Choroid plexus epithelial cell (primary cell): ENCODE data around the gene LPIN1.

Source experiments
- DNase-seq: peaks from one replicate; pipeline ENCODE4 v3.0.0-alpha.2; 2010; ENCODE audit warnings: low read depth
- H3K4me3 ChIP-seq: 2 replicates; pipeline ENCODE4 v1.5.1; 2011; ENCODE audit warnings: low read depth, mild to moderate bottlenecking, control low read depth, low read length, moderate library complexity
- TF ChIP-seq, protein P1 (sequence below): conservative IDR thresholded peaks from 2 replicates; pipeline ENCODE4 v1.5.1; 2011; ENCODE audit warnings: low read depth, mild to moderate bottlenecking, control low read depth, inconsistent platforms, low read length, moderate library complexity

The LPIN1 gene

GRCh38 chr2:11865378-11865777 lies 118.9 kb downstream of the LPIN1 start:
- no peak for DNase-seq
- TF ChIP-seq, protein P1, sequence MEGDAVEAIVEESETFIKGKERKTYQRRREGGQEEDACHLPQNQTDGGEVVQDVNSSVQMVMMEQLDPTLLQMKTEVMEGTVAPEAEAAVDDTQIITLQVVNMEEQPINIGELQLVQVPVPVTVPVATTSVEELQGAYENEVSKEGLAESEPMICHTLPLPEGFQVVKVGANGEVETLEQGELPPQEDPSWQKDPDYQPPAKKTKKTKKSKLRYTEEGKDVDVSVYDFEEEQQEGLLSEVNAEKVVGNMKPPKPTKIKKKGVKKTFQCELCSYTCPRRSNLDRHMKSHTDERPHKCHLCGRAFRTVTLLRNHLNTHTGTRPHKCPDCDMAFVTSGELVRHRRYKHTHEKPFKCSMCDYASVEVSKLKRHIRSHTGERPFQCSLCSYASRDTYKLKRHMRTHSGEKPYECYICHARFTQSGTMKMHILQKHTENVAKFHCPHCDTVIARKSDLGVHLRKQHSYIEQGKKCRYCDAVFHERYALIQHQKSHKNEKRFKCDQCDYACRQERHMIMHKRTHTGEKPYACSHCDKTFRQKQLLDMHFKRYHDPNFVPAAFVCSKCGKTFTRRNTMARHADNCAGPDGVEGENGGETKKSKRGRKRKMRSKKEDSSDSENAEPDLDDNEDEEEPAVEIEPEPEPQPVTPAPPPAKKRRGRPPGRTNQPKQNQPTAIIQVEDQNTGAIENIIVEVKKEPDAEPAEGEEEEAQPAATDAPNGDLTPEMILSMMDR: no peak
- no peak overlapping the region for H3K4me3 ChIP-seq

GRCh38 chr2:11865805-11866204 lies 119.4 kb downstream of the LPIN1 start:
- no peak overlapping the region for H3K4me3 ChIP-seq
- no peak for DNase-seq
- TF ChIP-seq, protein P1: no peak

GRCh38 chr2:11866358-11867335 lies 120.2 kb downstream of the LPIN1 start:
- no peak overlapping the region for H3K4me3 ChIP-seq
- TF ChIP-seq, protein P1: no peak
- DNase-seq: no peak

DNA sequence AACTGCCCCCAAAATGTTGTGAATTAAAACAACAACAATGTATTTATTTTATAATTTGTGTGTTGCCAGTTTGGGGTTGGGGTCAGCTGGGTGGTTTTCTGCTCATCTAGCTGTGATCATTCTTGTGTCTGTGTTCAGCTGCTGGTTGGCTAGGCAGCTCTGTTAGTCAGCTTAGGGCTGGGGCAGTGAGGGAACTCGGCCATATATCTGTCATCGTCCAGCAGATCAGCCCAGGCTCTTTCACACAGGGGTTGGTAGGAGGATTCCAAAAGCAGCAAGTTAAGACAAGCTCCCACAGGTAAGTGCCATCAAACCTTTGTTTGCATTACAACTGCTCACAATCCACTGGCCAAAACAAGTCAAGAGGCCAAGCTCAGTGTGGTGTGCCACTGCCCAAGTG lies 121.5 kb downstream of the LPIN1 start:
- no peak overlapping the region for H3K4me3 ChIP-seq
- DNase-seq: no peak
- TF ChIP-seq, protein P1: no peak

- TF ChIP-seq, protein P1: no peak
- H3K4me3 ChIP-seq: no peak overlapping the region
Observed at GRCh38 chr2:11869391-11869991, 123.1 kb downstream of the LPIN1 start.

DNA sequence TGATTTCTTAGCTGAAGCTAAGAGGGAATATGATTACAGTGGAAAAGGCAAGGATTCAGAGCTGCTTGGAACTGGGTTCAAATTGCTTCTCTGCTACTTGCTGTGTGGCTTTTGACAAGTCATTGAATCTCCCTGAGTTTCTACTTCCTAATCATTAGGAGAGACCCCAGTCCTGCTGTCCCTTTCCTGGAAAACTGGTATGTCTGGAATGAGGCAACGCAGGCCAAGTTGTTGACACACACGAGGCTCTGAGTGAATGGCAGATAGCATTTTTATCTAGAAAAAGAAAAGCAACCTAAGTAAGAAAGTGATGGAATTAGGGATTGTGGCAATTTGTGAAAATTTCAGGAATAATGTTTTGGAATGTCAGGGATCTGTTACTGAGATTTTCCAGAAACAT lies 123.6 kb downstream of the LPIN1 start:
- TF ChIP-seq, protein P1: no peak
- H3K4me3 ChIP-seq: no peak overlapping the region
- no peak for DNase-seq

More at GRCh38 chr2:11869391-11869991, 123.1 kb downstream of the LPIN1 start:
- DNase-seq: no peak
